Activated CD4-positive, alpha-beta T cell treated with anti-CD3 and anti-CD28 coated beads, Interleukin-2, amount 10 ng/mL, durations not matched to agents 24 days and 14 days (primary cell): ENCODE data around the gene TMEM132D. TPM values are rescaled to one million over a fixed set of nuclear protein-coding genes. Genes with fewer than 3 reads are reported as not detected.

Experiments used
- DNase-seq: peaks from one replicate; pipeline ENCODE4 v3.0.0; 2022
- H3K27ac Mint-ChIP-seq: one replicate; pipeline ENCODE4 v1.8.0; 2022; ENCODE audit warnings: mild to moderate bottlenecking, mixed read lengths
- H3K27me3 Mint-ChIP-seq: one replicate; pipeline ENCODE4 v1.8.0; 2022; ENCODE audit warnings: mixed read lengths
- H3K36me3 Mint-ChIP-seq: one replicate; pipeline ENCODE4 v1.8.0; 2022; ENCODE audit warnings: low read depth, mild to moderate bottlenecking, mixed read lengths
- H3K4me1 Mint-ChIP-seq: one replicate; pipeline ENCODE4 v1.8.0; 2021; ENCODE audit warnings: mixed read lengths
- H3K4me3 Mint-ChIP-seq: one replicate; pipeline ENCODE4 v1.8.0; 2022; ENCODE audit warnings: mild to moderate bottlenecking, moderate library complexity, mixed read lengths
- H3K9me3 Mint-ChIP-seq: one replicate; pipeline ENCODE4 v1.8.0; 2021; ENCODE audit warnings: mixed read lengths
- intact Hi-C: fragments of 100-400 bp; cut with micrococcal nuclease; formaldehyde crosslinking; loops from one replicate; pipeline ENCODE4 v1.15.1; 2023
- total RNA-seq: library from RNA; stranded (reverse); gene quantifications from 2 replicates; pipeline ENCODE4 v1.2.3, GENCODE V29; 2022

The TMEM132D gene
- total RNA-seq, 1 donor from 2014 or later = not detected

DNA sequence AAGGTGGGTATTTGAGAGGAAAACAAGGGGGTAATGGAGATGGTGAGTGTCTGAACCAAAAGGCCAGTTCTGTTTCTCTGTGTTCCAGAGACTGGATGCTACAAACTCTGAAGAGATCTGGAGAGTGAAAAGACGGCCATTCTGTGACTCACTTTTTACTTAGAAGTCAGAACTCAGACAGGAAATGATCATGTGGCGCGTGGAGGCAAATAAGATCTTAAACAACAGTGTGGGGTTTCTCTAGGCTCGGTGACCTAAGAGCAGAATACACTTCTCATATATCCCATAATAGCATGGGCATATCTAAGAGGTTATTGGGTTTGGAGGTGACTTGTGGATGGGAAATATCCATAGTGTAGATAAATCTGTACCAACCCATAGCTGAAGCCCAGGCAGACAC lies 463.5 kb downstream of the TMEM132D start:
- H3K4me3 Mint-ChIP-seq = no peak overlapping the region
- H3K4me1 Mint-ChIP-seq = no peaks in the 10 kb centered on the region
- no peak for DNase-seq
- H3K36me3 Mint-ChIP-seq = no peaks in the 10 kb centered on the region
- no peaks in the 10 kb centered on the region for H3K27me3 Mint-ChIP-seq
- intact Hi-C loops = no loop called here
- H3K27ac Mint-ChIP-seq = no peak overlapping the region
- H3K9me3 Mint-ChIP-seq = peaks cover 28% of the 10 kb centered on the region

DNA sequence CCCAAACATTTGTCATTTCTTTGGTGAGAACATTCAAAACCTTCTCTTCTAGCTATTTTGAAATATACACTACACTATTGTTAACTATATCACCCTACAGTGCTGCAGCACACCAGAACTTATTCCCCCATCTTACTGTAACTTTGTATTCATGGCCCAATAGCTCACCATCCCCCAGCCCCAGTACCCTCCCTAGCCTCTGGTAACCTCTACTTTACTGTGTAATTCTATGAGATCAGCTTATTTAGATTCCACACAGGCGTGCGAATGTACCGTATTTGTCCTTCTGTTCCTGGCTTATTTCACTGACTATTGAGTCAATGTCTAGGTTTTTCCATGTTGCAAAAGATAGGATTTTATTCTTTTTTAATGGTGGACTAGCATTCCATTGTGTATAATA lies 469.0 kb downstream of the TMEM132D start:
- Mint-ChIP-seq H3K4me1 (no peaks in the 10 kb centered on the region), H3K27ac (no peak overlapping the region), H3K27me3 (no peaks in the 10 kb centered on the region), H3K4me3 (no peak overlapping the region), H3K9me3 (peaks cover 28% of the 10 kb centered on the region), H3K36me3 (no peaks in the 10 kb centered on the region)
- intact Hi-C loops = no loop called here
- no peak for DNase-seq

DNA sequence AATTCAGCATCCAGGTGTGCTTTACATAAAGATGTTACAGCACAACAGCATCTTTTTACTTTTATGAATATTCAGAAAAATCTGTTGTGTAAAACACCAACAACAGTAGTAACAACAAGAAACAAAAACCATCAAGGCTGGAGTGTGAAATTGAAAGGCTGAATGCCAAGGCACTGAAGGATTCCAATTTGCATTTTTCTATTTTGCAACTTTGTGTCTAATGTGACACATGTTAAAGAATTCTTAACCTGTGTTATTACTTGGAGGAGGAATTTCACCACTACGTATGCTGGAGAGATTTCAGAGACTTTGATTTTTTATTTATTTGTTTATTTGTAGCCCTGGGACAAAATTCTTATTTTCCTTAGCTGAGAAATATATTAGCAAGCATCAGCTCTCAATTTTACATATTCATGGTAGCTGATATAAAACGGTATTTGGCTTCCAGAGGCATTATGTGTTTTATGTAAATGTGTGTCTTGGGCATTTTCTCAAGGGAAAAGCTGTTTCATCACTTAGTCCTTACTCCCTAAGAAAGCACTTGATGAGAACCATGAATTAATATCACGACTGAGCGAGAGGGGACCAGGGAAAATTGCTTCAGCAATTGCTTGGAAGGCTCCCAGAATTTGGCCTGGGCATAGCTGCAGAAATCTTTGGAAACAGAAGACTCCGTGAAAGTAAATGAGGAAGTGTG lies 475.4 kb downstream of the TMEM132D start:
- no peaks in the 10 kb centered on the region for H3K4me1 Mint-ChIP-seq
- H3K27me3 Mint-ChIP-seq = no peaks in the 10 kb centered on the region
- no peak overlapping the region for H3K27ac Mint-ChIP-seq
- no peak overlapping the region for H3K4me3 Mint-ChIP-seq
- H3K9me3 Mint-ChIP-seq = peaks cover 5% of the 10 kb centered on the region
- no peak for DNase-seq
- no peaks in the 10 kb centered on the region for H3K36me3 Mint-ChIP-seq
- intact Hi-C loops = no loop called here

DNA sequence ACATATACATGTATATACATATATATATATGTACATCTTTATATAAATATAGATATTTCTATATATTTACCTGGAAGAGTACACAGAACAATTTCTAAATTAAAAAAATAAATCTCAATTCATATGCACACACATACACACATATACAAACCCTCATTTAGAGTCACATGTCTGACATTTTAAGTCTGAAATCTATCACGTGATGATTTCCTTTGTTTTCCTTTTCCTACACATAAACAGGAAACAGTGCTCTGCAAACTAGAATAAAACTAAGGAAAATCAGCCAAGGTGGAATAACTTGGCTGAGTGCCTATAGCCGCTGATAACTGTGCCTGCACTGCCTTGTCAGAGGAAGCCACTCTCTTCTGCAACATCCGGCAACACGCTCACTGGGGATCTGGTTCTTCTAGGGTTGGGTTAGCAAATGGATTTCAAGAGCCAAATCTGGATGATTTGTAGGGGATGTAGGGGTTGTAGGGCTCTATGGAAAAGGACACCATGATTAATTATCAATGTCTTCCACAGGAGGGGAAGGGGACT lies 480.7 kb downstream of the TMEM132D start:
- H3K4me1 Mint-ChIP-seq = no peaks in the 10 kb centered on the region
- intact Hi-C loops = no loop called here
- H3K9me3 Mint-ChIP-seq = peaks cover 2% of the 10 kb centered on the region
- DNase-seq = no peak
- H3K27me3 Mint-ChIP-seq = no peaks in the 10 kb centered on the region
- no peak overlapping the region for H3K4me3 Mint-ChIP-seq
- H3K36me3 Mint-ChIP-seq = no peaks in the 10 kb centered on the region
- no peak overlapping the region for H3K27ac Mint-ChIP-seq

DNA sequence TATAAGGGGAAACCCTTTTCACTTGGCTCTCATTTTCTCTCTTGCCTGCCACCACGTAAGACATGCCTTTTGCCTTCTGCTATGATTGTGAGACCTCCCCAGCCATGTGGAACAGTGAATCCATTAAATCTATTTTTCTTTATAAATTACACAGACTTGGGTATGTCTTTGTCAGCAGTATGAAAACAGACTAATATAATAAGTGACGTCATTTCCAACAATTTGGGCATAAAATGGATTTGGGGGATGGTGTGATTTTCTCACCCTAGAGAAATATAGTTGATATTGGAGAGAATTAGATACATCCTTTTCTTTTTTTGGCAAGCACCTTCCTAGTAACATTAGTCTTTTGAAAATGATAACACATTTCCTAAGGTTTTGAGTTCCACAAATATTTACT lies 490.5 kb downstream of the TMEM132D start:
- intact Hi-C loops = no loop called here
- no peaks in the 10 kb centered on the region for H3K4me1 Mint-ChIP-seq
- no peak overlapping the region for H3K4me3 Mint-ChIP-seq
- no peaks in the 10 kb centered on the region for H3K36me3 Mint-ChIP-seq
- H3K27me3 Mint-ChIP-seq = no peaks in the 10 kb centered on the region
- H3K27ac Mint-ChIP-seq = no peak overlapping the region
- peaks cover 17% of the 10 kb centered on the region for H3K9me3 Mint-ChIP-seq
- no peak for DNase-seq

DNA sequence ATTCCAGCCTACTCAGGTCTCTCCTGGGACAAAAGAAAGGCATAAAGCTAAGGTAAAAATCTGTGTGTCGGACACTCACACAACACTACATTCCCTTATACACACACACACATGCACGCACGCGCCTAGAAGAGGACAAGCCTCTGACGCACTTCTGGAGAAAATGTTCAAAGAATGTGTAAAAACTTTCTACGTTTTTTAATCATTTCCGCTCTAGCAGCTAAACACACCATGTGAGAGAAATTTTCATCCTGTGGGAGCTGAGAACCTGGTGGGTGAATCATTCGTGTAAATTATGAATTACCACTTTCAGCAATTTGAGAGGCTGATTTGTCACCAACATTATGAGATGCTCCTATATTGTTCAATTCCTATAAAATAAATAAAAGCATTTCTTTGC lies 494.5 kb downstream of the TMEM132D start:
- no peaks in the 10 kb centered on the region for H3K36me3 Mint-ChIP-seq
- DNase-seq = no peak
- H3K27ac Mint-ChIP-seq = no peak overlapping the region
- intact Hi-C loops = no loop called here
- no peaks in the 10 kb centered on the region for H3K4me1 Mint-ChIP-seq
- H3K4me3 Mint-ChIP-seq = no peak overlapping the region
- H3K27me3 Mint-ChIP-seq = no peaks in the 10 kb centered on the region
- peaks cover 7% of the 10 kb centered on the region for H3K9me3 Mint-ChIP-seq

DNA sequence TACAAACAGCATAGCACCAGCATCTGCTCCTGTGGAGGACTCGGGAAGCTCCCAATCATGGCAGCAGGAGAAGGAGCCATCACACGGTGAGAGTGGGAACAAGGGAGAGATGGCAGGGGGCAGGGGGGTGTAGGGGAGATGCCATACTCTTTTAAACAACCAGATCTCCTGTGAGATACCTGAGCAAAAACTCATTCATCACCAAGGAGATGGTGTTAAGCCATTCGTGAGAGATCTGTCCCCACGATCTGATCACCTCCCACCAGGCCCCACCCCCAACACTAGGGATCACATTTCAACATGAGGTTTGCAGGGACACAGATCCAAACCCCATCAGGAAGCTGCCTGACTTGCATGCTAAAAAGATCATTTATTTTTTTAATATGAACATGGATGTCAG lies 499.3 kb downstream of the TMEM132D start:
- Mint-ChIP-seq H3K27ac (no peak overlapping the region), H3K9me3 (no peaks in the 10 kb centered on the region), H3K27me3 (no peaks in the 10 kb centered on the region), H3K4me1 (no peaks in the 10 kb centered on the region), H3K36me3 (no peaks in the 10 kb centered on the region), H3K4me3 (no peak overlapping the region)
- DNase-seq = no peak
- intact Hi-C loops = no loop called here

DNA sequence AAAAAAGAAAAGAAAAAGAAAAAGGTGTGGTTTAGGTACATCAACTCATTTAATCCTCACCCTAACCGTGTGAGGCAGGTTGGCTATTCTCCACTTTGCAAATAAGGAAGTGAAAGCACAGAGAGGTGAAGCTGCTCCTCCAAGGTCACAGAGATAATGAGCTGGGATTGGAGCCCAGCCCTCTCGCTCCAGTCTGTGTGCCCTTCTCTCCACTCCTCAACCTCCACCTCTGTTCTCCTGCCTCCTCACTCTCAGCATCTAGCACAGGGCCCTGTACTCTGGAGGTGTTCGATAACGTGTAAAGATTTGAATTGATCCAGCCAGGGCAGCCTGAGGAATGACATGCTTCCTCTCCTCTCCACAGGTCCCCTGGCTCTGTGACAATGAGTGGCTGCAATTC lies 502.3 kb downstream of the TMEM132D start:
- Mint-ChIP-seq H3K27ac (no peak overlapping the region), H3K27me3 (no peaks in the 10 kb centered on the region), H3K9me3 (peaks cover 5% of the 10 kb centered on the region), H3K4me3 (no peak overlapping the region), H3K36me3 (no peaks in the 10 kb centered on the region), H3K4me1 (no peaks in the 10 kb centered on the region)
- intact Hi-C loops = no loop called here
- no peak for DNase-seq

DNA sequence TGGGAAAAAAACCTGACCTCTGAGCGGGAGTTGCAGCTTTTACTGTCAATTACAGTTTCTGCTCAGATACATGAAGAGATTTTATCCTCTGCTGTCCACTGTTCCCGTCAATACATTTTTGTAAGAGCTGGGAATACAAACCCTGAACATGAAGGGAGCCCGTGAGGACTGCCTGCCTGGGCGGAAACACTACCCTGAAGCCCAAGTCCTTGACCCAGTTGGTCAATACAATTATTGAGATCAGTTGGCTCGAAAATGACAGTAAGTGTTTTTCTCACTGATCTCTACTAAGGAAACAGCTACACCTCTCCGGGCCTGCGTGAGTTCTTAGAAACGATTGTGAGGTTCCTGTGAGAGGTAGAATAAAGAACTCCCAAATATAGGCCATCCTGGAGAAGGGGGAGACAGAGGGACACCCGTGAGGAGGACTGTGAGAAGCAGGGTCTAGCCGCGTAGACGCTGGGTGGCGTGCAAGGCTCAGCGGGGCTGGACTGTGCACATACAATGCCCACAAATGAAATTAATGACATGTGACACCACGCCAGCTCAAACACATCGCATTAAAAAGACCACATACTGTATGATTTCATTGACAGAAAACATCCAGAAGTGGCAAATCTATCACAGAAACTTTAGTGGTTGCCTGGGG lies 509.5 kb downstream of the TMEM132D start:
- Mint-ChIP-seq H3K9me3 (peaks cover 6% of the 10 kb centered on the region), H3K4me1 (no peaks in the 10 kb centered on the region), H3K27ac (no peak overlapping the region), H3K4me3 (no peak overlapping the region), H3K27me3 (no peaks in the 10 kb centered on the region), H3K36me3 (no peaks in the 10 kb centered on the region)
- DNase-seq = no peak
- intact Hi-C loops = no loop called here

DNA sequence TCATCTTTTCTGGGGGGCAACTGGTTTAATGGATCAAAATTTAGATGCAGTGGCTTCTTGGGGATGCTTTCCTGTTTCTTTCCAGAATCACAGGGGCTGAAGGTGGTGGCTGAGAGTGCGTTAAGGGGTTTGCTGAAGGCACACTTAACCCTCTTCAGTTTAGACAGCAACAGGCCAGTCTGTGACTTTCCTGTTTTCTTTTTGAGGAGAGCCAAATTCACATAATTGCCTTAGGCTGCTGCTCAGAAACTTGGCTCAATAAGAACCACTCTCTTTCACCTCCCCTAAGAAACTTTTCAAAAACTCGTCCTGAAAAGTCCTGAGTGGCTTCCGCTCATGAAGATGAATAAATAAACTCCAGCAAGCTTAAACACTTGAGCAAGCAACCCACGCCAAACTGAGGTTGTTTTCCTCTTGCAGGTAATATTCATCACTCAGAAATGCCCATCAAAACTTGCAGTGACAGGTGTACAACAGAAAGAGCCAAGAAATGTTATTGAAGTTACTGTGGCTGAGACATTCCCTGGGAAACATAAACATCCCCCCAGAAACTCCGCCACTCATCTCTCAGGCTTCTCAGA lies 510.4 kb downstream of the TMEM132D start:
- DNase-seq = no peak

DNA sequence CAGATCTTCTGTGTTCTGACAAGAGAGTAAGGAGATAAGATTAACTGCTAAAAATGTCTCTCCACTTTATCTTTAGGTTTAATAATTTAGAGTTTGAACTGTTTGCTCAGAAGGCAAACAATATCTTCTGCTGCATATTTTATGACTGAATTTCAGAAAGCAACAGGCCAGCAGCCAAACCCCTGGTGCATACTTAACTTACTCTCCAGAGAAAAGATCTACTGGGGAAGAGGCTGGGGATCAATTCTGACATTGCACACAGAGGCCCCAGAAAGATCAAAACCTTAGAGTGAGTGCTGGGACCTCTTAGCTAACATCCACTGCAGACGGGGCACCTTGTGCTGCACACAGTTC lies 518.2 kb downstream of the TMEM132D start:
- no peaks in the 10 kb centered on the region for H3K36me3 Mint-ChIP-seq
- intact Hi-C loops = no loop called here
- H3K4me3 Mint-ChIP-seq = no peak overlapping the region

More for the DNA sequence above, 510.4 kb downstream of the TMEM132D start:
- Mint-ChIP-seq H3K9me3 (peaks cover 4% of the 10 kb centered on the region), H3K4me1 (no peaks in the 10 kb centered on the region), H3K27ac (no peak overlapping the region), H3K4me3 (no peak overlapping the region), H3K36me3 (no peaks in the 10 kb centered on the region), H3K27me3 (no peaks in the 10 kb centered on the region)
- intact Hi-C loops = no loop called here

DNA sequence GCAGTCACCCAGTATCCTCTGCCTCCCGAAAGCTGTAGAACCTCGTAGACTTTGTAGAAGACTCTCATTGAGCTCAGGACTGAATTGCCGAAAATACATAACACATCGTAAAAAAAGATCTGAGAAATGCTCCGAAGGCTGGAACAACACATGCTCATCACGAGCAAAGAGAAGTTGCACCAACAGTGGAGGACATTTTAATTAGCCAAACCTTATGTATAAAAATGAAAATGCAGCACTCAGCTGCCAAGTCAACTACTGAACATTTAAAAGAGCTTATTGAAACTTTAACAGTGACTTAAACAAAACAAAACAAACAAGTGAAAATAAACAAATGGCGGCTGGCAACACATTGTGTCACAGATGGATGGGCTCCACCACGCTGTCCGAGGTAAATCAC lies 519.9 kb downstream of the TMEM132D start:
- H3K9me3 Mint-ChIP-seq = peaks cover 9% of the 10 kb centered on the region
- intact Hi-C loops = no loop called here
- H3K36me3 Mint-ChIP-seq = no peaks in the 10 kb centered on the region
- H3K4me1 Mint-ChIP-seq = no peaks in the 10 kb centered on the region
- no peak overlapping the region for H3K27ac Mint-ChIP-seq
- H3K27me3 Mint-ChIP-seq = no peaks in the 10 kb centered on the region
- H3K4me3 Mint-ChIP-seq = no peak overlapping the region
- DNase-seq = no peak

More for the DNA sequence above, 518.2 kb downstream of the TMEM132D start:
- Mint-ChIP-seq H3K27ac (no peak overlapping the region), H3K27me3 (no peaks in the 10 kb centered on the region), H3K4me1 (no peaks in the 10 kb centered on the region), H3K9me3 (peaks cover 9% of the 10 kb centered on the region)
- DNase-seq = no peak

DNA sequence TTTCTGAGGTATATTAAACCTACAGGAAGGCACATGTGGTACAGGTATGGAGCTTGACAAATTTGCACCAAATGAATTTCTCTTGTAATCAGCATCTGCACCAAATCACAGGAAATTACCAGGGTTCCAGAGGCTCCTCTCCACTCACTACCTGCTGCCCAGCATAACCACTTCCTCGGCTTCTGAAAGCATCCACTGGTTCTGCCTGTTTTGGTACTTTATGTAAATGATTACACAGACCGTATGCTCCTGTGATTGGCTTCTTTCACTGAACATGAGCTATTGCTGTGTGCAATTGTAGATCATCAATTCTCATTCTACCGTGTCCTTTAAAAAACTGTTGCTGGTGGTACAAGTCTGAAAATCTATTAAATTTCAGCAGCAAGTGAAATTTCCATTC lies 522.1 kb downstream of the TMEM132D start:
- peaks cover 9% of the 10 kb centered on the region for H3K9me3 Mint-ChIP-seq
- H3K4me3 Mint-ChIP-seq = no peak overlapping the region
- DNase-seq = no peak
- intact Hi-C loops = no loop called here
- H3K27me3 Mint-ChIP-seq = no peaks in the 10 kb centered on the region
- H3K4me1 Mint-ChIP-seq = no peaks in the 10 kb centered on the region
- no peaks in the 10 kb centered on the region for H3K36me3 Mint-ChIP-seq
- H3K27ac Mint-ChIP-seq = no peak overlapping the region

DNA sequence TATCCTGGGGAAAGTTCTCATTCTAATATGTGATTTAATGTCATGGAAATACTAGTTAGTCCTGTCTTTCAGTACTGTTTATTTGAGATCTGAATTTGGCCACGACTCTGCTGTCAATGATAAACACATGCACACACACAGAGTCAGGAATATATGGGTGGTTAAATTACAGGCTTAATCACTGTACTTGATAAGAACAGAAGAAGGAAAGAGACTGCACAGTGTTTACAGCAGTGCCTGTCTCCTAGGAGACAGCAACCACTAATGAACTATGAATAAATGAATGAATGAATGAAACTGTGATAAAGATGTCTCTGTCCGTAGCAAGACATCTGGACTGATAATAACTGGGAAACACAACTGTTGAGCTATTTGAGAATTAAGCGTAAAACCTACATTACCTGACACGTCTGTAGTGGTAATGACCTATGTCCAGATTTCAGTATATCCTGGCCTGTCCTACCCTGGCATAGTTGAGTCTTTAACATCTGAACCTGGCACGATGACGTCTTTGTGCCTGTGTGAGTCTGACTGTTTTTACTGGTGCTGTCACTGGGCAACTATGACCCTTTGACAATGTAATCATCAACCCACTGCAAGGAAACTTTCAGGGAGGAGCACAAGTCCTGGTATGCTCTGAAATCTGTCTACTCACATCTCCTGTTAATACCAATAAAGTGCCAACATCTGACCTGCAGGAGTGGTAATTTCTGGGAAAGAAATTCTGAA lies 524.6 kb downstream of the TMEM132D start:
- no peak overlapping the region for H3K27ac Mint-ChIP-seq
- no peaks in the 10 kb centered on the region for H3K4me1 Mint-ChIP-seq
- H3K9me3 Mint-ChIP-seq = peaks cover 11% of the 10 kb centered on the region
- H3K27me3 Mint-ChIP-seq = no peaks in the 10 kb centered on the region
- DNase-seq = no peak
- no peaks in the 10 kb centered on the region for H3K36me3 Mint-ChIP-seq
- intact Hi-C loops = no loop called here
- no peak overlapping the region for H3K4me3 Mint-ChIP-seq
